Endothelial cell (in vitro differentiated cells): ENCODE data around the gene MRPS10. TPM values are rescaled to one million over a fixed set of nuclear protein-coding genes. Genes with fewer than 3 reads are reported as not detected.
"Not testable (repeated sequence)": the region's sequence is repeated elsewhere in the genome, so short reads cannot be mapped to it uniquely, and the experiment has no call there.

ENCODE experiments used
- DNase-seq: peaks from one replicate; pipeline ENCODE4 v3.0.0; 2021; ENCODE audit warnings: low spot score
- H3K27ac Mint-ChIP-seq: one replicate; pipeline ENCODE4 v1.8.0; 2021; ENCODE audit warnings: mixed read lengths, inconsistent platforms; ENCODE audit not compliant: unreplicated experiment
- H3K27me3 Mint-ChIP-seq: one replicate; pipeline ENCODE4 v1.8.0; 2021; ENCODE audit warnings: mild to moderate bottlenecking, moderate library complexity, mixed read lengths, inconsistent platforms; ENCODE audit not compliant: unreplicated experiment
- H3K36me3 Mint-ChIP-seq: one replicate; pipeline ENCODE4 v1.8.0; 2021; ENCODE audit warnings: mild to moderate bottlenecking, low read depth, mixed read lengths, inconsistent platforms; ENCODE audit not compliant: unreplicated experiment
- H3K4me1 Mint-ChIP-seq: one replicate; pipeline ENCODE4 v1.8.0; 2021; ENCODE audit warnings: mild to moderate bottlenecking, mixed read lengths, inconsistent platforms; ENCODE audit not compliant: unreplicated experiment
- H3K4me3 Mint-ChIP-seq: one replicate; pipeline ENCODE4 v1.8.0; 2021; ENCODE audit warnings: mild to moderate bottlenecking, mixed read lengths, inconsistent platforms; ENCODE audit not compliant: unreplicated experiment
- H3K9me3 Mint-ChIP-seq: one replicate; pipeline ENCODE4 v1.8.0; 2021; ENCODE audit warnings: mixed read lengths, inconsistent platforms; ENCODE audit not compliant: unreplicated experiment
- total RNA-seq: library from RNA; stranded (reverse); fragmentation: NEBNext Ultra II Directional; extraction: Animal tissue kit (Norgen Biotek cat#: 25700); gene quantifications from one replicate; pipeline ENCODE4 v1.2.1, GENCODE V29; 2021; ENCODE audit not compliant: unreplicated experiment
- TF ChIP-seq, protein P1 (sequence below): fragments of 200-600 bp; sonication (generic); IDR thresholded peaks from one replicate; pipeline ENCODE4 v1.5.0; 2021; ENCODE audit warnings: antibody characterized with exemption; ENCODE audit not compliant: unreplicated experiment

The MRPS10 gene
- total RNA-seq, 1 donor from 2014 or later, result 21.9 TPM

DNA sequence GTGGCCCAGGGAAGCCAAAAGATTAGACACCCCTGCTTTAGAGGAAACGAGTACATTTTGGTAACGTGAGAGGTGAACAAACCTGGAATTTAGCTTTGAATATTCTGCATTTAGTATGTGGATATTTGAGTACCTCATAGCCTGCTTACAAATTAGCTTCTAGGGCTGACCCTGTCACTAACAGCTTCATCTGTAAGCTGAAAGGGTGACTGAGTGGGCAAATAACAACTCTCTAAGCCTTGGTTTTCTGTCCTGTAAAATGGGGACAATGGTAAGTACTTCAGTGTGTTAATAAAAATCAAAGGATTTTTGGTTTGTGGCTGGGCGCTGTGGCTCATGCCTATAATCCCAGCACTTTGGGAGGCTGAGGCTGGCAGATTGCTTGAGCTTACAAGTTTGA, 14.5 kb downstream of the MRPS10 start:
- Mint-ChIP-seq H3K4me3 (no peak overlapping the region), H3K4me1 (no peaks in the 10 kb centered on the region), H3K27me3 (no peaks in the 10 kb centered on the region), H3K36me3 (peaks cover 9% of the 10 kb centered on the region), H3K9me3 (no peaks in the 10 kb centered on the region), H3K27ac (no peak overlapping the region)
- DNase-seq, result no peak
- TF ChIP-seq, protein P1, sequence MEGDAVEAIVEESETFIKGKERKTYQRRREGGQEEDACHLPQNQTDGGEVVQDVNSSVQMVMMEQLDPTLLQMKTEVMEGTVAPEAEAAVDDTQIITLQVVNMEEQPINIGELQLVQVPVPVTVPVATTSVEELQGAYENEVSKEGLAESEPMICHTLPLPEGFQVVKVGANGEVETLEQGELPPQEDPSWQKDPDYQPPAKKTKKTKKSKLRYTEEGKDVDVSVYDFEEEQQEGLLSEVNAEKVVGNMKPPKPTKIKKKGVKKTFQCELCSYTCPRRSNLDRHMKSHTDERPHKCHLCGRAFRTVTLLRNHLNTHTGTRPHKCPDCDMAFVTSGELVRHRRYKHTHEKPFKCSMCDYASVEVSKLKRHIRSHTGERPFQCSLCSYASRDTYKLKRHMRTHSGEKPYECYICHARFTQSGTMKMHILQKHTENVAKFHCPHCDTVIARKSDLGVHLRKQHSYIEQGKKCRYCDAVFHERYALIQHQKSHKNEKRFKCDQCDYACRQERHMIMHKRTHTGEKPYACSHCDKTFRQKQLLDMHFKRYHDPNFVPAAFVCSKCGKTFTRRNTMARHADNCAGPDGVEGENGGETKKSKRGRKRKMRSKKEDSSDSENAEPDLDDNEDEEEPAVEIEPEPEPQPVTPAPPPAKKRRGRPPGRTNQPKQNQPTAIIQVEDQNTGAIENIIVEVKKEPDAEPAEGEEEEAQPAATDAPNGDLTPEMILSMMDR, result no peak

- not testable (repeated sequence) for H3K9me3 Mint-ChIP-seq, H3K4me3 Mint-ChIP-seq, DNase-seq, H3K36me3 Mint-ChIP-seq, H3K27ac Mint-ChIP-seq, H3K4me1 Mint-ChIP-seq, H3K27me3 Mint-ChIP-seq
Measured at GRCh38 chr6:42202131-42202915, 15.3 kb downstream of the MRPS10 start.

- peaks cover 4% of the 10 kb centered on the region for H3K36me3 Mint-ChIP-seq
- H3K27ac Mint-ChIP-seq, result no peak overlapping the region
- no peaks in the 10 kb centered on the region for H3K4me1 Mint-ChIP-seq
- TF ChIP-seq, protein P1, result no peak
- no peak overlapping the region for H3K4me3 Mint-ChIP-seq
- no peaks in the 10 kb centered on the region for H3K9me3 Mint-ChIP-seq
- no peak for DNase-seq
- no peaks in the 10 kb centered on the region for H3K27me3 Mint-ChIP-seq
Measured at GRCh38 chr6:42201382-42201781, 16.3 kb downstream of the MRPS10 start.

DNA sequence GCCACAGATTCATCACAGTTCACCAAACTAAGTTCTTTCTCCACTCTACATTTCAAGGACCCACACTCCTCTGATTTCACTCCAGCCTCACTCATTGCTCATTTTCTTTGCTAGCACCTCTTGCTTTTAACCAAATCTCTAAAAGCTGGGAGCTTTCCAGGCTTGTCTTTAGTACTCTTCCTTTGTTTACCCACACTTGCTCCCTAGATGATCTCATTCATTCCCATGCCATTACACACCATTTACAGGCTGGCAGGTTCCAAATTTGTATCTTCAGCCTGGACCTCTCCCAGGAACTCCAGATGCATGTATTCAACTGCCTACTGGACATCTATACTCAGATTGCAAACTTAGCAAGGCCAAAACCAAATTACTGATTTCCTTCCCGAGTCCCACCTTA, 17.6 kb downstream of the MRPS10 start:
- H3K4me1 Mint-ChIP-seq, result no peaks in the 10 kb centered on the region
- no peak overlapping the region for H3K4me3 Mint-ChIP-seq
- H3K27me3 Mint-ChIP-seq, result no peaks in the 10 kb centered on the region
- TF ChIP-seq, protein P1, result no peak
- DNase-seq, result no peak
- no peaks in the 10 kb centered on the region for H3K9me3 Mint-ChIP-seq
- no peaks in the 10 kb centered on the region for H3K36me3 Mint-ChIP-seq
- H3K27ac Mint-ChIP-seq, result no peak overlapping the region

DNA sequence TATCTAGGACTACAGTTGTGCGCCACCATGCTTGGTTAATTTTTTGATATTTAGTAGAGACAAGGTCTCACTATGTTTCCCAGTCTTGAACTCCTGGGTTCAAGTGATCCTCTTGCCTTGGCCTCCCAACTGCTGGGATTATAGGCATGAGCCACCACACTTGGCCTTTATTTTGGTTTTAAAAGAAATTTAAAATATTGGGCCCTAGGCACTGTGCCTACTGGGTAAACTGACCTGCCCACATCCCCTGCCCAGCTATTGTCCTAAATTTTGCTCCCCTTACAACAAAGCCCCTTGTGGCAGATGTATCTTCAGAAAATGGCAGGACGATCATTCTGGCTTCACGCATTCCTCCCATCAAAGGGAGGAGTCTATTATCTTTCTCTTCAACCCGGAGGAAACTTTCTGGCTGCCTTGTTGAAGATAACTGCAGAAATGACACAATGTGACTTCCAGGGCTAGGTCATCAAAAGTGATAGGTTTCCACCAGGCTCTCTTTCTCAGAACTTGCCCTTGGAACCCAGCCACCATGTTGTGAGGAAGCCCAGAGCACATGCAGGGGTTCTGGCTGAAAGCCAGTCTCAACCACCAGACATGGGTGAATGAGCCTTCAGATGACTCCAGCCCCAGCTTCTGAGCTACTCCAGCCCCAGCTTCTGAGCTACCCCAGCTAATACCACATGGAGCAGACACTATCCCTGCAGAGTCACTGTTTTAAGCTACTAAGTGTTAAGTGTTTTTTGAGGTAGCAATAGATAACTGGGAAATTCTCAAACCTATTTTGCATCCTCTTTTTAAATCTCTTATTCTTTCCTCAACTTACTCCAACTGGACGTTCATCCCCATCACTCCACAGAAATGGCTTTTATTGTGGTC, 18.3 kb downstream of the MRPS10 start:
- TF ChIP-seq, protein P1, result no peak
- Mint-ChIP-seq H3K27ac (no peak overlapping the region), H3K36me3 (no peaks in the 10 kb centered on the region), H3K4me1 (no peaks in the 10 kb centered on the region), H3K27me3 (no peaks in the 10 kb centered on the region), H3K4me3 (no peak overlapping the region), H3K9me3 (no peaks in the 10 kb centered on the region)
- no peak for DNase-seq
